NCI-H1105 (cell line): Measurements from ENCODE around the gene SLC24A3.
"Not testable (repeated sequence)": the region's sequence is repeated elsewhere in the genome, so short reads cannot be mapped to it uniquely, and the experiment has no call there.

ENCODE experiments used
- DNase-seq: peaks from one replicate; lab custom pipeline; 2025; lab: John Stamatoyannopoulos, UW

The SLC24A3 gene

DNA sequence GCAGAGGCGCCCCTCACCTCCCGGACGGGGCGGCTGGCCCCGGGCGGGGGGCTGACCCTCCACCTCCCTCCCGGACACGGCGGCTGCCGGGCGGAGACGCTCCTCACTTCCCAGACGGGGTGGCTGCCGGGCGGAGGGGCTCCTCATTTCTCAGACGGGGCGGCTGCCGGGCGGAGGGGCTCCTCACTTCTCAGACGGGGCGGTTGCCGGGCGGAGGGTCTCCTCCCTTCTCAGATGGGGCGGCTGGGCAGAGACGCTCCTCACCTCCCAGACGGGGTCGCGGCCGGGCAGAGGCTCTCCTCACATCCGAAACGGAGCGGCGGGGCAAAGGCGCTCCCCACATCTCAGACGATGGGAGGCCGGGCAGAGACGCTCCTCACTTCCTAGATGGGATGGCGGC lies 466.1 kb downstream of the SLC24A3 start:
- not testable (repeated sequence) for DNase-seq

DNA sequence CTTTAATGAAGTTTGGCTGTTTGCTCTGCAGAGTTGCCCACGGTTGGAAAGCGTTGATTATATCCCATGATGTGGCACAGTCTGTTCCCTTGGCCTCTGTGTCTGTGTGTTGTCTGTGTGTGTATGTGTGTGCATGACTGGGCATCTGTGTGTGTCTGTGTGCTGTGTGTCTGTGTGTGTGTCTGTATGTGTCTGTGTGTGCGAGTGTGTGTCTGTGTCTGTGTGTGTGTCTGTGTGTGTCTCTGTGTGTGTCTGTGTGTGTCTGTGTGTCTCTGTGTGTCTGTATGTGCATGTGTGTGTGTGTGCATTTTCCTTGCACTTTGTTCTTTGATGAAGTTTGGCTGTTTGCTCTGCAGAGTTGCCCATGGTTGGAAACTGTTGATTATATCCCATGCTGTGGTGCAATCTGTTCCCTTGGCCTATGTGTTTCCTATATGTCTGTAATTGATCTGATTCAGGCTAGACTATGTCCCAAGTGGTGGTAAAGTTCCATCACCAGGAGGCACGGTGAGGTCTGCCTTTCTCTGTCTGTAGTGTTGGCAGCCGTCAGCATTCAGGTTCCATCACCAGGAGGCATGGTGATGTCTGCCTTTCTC lies 467.6 kb downstream of the SLC24A3 start:
- no peak for DNase-seq

DNA sequence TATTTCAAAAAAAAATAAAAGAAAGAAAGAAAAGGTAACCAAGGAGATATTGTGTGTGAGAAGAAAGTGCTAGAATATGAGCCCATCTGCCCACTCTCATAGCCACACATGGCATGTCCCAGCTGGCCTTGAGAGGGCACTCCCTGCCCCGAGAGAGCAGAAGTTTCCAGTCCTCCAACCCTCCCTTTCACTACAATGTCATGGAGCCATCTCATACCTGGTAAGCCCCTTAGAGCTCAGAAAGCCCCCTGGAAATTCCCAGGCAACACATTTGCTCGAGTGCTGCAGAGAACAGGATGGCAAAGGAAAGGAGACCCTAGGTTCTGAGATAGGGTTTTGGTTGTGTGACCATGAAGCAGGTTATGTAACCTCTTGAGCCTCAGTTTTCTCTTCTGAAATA lies 469.8 kb downstream of the SLC24A3 start:
- DNase-seq, result no peak

DNA sequence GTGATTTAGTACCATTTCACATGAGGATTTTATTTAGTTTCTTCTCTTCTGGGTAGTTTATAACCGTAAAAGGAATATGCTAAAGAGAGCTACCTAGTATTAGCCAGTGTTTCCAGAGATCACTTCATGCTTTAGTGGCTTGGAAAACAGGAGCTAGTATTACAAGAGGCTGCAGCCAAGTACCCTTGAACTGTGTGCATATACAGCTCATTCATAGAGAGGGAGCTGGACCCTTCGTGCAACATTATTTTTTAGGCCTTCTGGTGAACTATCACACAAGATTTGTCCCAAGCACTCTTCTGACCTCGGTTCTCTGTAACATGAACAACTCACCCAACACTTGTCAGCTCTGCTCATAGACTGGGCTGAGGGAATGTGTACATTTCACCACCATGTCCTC lies 470.7 kb downstream of the SLC24A3 start:
- no peak for DNase-seq

DNA sequence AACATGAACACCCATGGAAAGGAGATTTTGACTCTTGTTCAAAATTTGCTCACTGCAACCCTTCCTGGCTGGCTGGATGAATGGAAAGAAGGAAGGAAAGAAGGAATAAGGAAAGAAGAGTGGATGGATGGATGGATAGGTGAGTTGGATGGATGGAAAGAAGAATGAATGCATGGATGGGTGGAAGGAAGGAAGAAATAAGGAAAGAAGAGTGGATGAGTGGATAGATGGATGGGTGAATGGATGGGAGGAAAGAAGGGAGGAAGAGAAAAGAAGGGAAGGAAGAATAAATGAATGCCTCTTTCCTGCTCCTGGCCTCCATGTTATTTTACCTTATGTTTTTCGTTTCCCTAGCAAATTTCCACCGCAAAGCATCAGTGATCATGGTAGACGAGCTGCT lies 471.4 kb downstream of the SLC24A3 start:
- DNase-seq, result no peak

DNA sequence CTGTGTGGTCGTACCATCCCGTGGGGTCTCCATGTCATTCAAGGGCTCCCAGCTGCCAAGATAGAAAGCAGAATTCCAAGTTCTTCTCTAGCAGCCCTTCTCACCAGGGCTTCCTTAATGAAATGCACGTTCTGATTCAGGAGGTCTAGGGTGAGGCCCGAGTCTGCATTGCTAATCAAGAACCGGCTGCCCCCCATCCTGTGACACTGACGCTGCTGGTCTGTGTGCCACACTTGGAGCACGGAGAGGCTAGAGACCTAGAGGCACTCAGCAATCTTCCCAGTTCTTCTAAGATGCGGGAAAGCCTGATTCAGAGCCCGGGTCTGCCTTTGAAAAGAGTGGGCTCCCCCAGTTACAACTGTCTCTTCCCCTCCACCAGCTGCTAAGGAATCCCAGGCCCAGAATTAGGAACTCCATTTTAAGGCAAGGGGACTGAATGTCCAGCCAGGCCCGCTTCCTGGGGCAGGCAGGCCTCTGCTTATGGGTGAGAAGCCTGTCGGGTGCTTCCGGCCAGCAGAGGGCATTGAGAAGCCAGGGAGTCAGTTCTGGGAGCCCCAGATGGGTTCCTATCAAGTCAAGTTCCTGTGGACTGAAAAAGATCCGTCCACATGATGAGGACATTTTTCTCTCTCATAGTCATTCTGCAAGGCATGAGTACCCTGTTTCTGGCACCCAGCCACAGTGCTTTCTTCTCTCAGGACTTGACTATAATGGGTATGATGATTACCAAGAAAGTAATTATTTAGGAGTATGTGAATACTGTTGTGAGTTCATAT lies 475.8 kb downstream of the SLC24A3 start:
- no peak for DNase-seq

DNA sequence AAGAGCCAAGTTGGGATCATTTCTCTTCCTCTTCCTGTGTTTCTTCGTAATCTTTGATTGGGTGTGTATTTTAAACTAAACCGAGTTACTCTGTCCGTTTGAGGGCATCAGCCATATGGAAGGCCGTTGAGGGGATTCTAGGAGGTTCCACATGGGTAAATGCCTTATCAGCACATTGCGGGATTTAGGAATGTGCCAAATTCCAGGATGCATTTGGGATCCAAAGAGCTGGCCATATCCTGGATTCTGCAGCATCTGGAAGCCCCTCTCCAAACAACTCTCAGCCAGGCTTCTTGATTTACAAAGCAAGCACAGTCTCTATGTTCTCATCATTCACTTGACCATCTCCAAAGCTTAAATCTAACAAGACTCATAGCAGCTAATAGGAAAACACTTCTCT lies 478.0 kb downstream of the SLC24A3 start:
- no peak for DNase-seq

DNA sequence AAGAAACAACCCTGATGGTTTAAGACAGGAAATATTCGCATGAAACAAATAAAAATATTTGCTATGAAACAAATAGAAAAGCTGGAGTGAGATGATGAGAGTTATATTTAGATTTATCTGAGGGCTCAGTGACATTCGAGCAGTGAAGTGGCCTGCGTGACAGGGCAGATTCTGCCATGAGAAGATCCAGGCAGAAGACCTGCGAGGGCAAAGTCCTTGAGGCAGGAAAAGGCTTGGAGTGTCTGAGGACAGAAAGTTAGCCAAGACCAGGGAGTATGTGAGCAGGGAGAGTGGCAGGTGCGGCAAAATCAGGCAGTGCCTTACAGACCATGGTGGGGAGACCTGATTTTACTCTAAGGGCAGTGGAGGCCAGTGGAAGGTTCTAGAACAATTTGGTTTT lies 478.7 kb downstream of the SLC24A3 start:
- DNase-seq, result no peak

DNA sequence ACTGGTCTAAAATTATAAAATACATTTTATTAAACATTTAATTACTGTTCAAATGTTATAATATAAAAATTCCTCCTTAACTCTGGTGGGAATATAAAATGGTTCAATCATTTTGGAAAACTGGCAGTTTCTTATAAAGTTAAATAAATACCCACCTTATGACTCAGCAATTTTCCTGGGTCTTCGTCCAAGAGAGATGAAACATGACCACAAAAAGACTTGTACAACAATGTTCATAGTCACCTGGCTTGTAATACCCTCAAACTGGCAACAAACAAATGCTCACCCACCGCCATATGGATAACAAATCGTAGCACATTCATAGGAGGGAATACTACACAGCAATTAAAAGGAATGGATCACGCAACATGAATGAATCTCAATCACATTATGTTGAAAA lies 479.7 kb downstream of the SLC24A3 start:
- DNase-seq, result no peak

DNA sequence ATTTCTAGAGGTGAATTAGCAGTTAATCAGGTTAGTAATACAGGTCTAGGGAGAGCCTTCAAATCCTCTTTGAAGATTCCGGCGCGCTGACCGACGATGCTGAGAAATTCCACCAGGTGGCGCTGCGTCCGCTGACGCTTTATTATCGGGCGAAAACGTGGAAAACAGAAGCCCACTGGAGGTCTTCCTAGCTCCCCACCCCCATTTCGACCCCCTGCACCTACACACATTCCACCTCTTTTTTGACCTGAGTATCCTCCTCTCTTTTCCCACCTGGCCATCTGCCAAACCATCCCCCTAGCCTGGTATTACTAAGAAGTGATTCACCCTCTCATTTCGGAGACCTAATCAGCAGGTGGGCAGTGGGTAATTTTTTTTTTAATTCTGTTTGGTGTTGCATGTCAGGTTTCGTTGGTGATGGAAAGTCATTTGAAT lies 480.3 kb downstream of the SLC24A3 start:
- peak; percentile 9 for DNase-seq

DNA sequence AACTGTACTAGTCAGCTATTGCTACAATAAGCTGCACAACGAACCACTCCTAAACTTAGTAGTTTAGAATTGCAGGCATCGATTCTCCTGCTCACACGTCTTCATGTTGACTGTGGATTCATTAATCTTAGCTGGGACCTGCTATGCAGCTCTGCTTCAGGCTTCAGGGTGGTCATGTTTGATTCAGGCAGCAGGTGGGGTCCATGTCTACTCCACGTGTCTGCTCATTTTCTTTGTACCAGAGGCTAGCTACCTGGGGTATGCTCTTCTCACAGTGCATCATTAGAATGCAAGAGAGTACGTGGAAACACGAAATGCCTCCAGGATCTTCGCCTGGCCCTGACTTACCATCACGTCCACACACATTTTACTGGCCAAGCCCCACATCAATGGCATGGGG lies 481.1 kb downstream of the SLC24A3 start:
- DNase-seq, result no peak

DNA sequence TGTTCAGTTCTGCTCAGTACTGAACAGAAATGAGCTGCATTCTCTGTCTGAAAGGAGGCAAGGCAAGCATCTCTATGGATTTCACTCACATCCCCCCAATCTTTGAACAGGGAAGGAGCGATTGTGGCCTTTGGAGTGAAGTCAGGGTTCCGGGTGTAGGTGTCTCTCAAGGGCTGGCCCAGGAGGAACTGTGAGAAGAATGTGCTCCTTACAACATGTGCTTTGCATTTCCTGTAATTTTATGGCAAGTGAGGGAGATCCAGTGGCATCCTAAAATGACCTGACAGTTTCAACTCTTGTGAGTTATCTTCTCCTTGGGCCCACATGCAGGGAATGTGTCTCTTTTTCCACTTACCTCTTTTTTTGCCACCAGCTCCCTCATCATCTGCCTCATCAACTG lies 482.6 kb downstream of the SLC24A3 start:
- DNase-seq, result no peak

DNA sequence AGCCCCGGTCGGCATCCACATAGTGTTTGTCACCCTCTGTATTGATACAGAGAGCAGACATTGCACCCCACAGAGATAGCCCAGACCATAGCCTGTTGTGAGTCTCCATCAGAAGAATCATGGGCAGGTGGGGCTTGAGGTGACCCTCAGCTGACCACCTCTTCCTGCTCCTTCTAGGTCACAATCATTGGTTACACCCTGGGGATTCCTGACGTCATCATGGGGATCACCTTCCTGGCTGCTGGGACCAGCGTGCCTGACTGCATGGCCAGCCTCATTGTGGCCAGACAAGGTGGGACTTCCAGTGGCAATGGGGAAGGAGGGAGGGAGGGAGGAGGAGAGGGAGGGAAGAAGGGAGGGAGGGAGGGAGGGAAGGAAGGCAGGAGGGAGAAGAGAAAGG lies 484.2 kb downstream of the SLC24A3 start:
- no peak for DNase-seq

DNA sequence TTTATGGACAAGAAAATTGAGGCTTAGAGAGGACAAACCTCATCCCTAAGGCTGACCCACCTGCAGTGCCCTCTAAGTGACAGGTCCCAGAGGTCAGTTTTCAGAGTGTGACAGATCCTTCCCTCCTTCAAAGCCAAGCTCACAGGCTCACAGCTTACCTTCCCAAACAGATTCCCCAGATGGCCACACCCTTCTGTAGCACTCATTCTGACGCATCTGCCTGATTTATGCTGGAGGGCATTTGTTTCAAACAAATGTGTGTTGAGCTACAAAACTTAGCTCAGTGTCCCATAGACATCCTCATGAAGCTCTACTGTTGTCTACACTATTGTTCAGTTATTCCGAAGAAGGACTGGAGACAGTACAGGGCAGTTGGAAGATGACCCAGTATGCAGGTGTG lies 485.0 kb downstream of the SLC24A3 start:
- no peak for DNase-seq

DNA sequence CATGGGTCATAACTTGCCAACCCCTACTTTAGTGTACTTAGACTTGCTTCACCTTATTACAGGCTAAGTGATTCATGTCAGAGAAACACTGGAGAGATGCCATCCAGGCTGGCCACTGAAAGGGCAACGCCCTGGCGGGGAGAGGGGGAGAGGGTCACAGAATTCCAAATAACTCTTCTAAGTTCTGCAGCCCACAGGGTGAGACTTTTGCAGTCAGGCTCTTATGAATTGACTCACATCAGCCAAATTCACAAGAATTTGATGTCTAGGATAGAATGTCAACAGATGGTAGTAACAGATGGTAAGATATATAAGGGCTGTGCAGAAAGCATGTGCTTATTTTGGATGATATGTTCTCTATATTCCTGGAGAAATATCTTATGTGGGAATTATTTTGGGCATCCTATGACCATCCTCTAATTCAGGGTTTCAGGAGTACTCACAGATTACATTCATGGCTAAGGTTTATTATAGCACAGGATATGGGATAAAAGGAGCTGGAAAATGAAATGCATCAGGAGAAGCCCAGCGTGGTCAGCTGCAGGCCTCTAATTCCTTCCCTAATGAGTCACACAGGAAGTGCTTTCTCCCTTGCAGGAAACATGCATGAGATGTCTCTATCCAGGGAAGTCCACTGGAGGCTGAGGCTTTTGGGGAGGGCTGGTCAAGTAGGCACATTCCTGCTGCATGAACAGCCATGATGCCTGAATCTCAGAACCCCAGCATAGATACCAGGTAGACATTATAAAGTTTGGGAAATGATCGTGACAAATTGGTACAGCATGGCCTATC lies 486.9 kb downstream of the SLC24A3 start:
- DNase-seq, result no peak

DNA sequence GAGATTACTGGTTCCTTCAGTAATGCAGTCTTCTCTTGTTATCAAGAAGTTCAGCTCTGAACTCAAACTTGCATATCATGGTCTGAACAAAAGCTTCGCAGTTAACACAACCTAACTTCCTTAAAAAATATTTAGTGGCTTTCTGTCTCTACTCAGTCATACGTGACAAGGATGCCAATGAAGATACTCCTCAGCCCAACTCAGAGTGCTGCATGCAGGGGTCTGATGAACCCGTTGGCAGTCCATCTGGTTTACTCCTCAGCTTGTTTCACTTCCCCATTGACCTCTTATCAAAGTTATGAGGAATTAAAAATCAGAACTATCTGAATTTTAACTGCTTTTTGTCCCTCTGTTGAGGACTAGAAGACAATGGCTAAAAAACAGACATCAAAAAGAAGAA lies 489.0 kb downstream of the SLC24A3 start:
- no peak for DNase-seq

DNA sequence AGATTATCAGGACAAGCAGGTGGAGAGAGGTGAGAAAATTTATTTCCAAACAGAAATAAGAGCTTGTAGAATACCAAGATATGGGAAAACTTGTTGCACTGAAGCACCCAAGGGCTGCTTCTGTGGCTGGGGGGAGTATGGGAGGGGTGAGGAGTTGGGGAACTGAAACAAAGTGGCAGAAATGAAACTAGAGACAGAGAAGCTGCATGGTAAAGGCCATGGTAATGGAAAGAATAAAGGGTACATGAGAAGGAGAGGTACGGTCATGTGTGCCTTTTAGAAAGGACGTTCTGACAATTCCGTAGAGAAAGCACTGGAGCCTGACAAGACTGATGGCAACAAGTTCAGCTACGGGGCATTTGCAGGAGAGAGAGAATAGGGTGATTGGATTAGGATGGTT lies 494.0 kb downstream of the SLC24A3 start:
- DNase-seq, result no peak

DNA sequence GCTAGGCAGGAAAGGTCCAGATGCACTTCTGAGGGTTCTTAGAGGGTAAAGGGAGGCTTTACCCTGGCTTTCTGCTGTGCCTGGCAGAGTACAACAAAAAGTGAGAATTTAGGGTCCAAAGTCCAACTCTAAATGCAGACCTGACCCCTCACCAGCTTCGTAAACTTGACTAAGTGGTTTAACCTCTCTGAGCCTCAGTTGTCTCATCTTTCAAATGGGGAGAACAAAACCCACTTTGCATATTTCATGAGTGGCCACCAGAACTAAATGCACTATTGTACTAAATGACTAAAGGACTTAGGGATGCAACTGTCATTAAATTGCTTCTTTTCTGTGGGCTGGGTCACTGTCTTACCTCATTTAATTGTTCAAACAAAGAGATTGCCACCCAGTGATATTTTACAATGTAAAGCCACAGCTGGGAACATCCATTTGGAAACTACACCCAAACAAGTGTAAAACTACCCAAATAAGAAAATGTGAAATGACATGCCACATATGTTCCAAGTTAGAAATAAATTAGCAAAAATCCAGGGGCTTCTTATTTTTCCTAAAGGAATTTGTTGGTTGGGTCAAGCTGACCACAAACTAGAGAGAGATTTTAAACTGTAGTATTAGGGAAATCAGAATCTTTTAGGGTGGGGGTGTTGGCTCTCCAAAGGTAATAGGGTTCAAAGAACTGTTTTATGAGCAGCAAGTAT lies 497.3 kb downstream of the SLC24A3 start:
- no peak for DNase-seq

DNA sequence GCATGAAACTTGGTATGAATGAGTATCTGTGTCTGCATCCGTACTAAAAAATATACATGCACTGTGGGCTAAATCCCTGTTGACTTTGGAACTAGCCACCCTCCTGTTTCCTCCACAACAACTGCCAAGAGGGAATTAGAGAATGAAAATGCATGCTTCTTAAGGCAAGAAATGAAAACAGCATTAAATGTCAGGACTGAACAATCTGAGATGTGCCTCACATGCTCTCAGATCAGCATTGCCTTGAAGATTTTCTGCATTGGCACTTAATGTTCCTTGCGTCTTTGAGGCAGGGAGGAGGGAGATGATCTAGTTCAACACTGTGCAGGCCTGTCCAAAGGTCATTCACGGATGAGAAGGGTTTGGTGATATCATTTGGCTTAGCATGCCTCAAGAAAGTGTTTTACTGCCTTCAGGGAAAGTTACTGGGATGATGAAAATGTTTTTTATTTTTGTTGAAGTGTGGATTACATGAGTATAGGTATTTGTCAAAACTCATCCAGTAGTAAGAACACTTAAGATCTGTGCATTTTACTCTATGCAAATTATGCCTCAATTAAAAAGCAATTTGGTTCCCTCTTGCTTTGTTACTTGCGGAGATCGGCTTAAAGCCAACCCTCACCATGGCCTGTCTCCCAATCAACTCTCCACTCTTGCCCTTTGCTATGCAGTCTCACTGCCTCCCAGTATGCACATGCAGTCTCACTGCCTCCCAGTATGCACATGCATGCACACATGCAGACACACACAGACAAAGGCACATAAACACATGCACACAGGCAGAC lies 498.1 kb downstream of the SLC24A3 start:
- DNase-seq, result no peak

DNA sequence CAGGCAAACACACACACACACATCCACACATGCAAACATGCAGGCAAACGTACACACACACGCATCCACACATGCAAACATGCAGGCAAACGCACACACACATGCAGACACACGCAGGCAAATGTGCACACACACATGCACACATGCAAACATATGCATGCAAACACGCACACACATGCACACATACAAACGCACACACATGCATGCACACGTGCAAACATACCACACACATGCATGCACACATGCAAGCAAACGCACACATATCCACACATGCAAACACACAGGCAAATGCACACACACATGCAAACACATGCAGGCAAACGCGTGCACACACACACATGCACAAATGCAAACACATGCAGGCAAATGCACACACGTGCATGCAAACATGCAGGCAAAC lies 498.7 kb downstream of the SLC24A3 start:
- DNase-seq, result no peak

DNA sequence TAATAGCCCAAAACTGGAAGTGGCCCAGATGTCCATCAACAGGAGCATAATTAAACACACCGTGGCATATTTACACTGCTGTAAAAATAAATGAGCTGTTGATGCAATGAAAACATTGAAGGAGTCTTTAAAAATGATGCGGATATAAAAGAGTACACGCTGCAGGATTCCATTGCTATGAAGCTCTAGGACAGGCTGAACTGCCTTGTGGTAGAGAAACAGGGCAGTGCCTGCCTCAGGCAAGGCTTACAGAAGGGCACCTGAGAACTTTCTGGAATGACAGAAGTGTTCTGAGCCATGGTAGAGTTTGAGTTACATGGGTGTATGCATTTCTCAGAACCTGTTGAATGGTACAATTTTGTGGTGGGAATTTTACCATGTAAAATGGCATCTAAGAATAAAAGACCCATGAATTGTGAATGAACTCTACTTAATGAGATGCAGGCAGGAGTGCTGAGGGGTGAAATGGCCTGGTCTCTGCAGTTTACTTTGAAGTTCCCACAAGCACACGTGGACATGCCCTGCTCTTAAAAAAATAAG lies 500.3 kb downstream of the SLC24A3 start:
- DNase-seq, result no peak
